Effector memory CD4-positive, alpha-beta T cell (primary cell): Measurements from ENCODE around the gene MRTFB.

Experiments used
- DNase-seq, 3 donors: peaks; one replicate each; pipeline ENCODE4 v3.0.0-alpha.2; 2020
- H3K27ac ChIP-seq: 2 replicates; pipeline ENCODE4 v1.7.0; 2013; ENCODE audit warnings: mild to moderate bottlenecking, low read length, moderate library complexity; ENCODE audit not compliant: insufficient read depth, poor library complexity, severe bottlenecking
- H3K27me3 ChIP-seq: replicated peaks from 2 replicates; pipeline ENCODE4 v1.7.0; 2013; ENCODE audit warnings: mild to moderate bottlenecking, low read length; ENCODE audit not compliant: insufficient read depth, control insufficient read depth, poor library complexity, severe bottlenecking
- H3K36me3 ChIP-seq: 2 replicates; pipeline ENCODE4 v1.7.0; 2013; ENCODE audit warnings: mild to moderate bottlenecking, low read length, moderate library complexity; ENCODE audit not compliant: control insufficient read depth, insufficient read depth
- H3K4me1 ChIP-seq: 2 replicates; pipeline ENCODE4 v1.7.0; 2013; ENCODE audit warnings: low read length, mild to moderate bottlenecking; ENCODE audit not compliant: control insufficient read depth, insufficient read depth, poor library complexity, severe bottlenecking
- H3K4me3 ChIP-seq: 2 replicates; pipeline ENCODE4 v1.7.0; 2013; ENCODE audit warnings: low read length, low read depth, mild to moderate bottlenecking; ENCODE audit not compliant: insufficient read depth, poor library complexity, severe bottlenecking
- H3K9me3 ChIP-seq: 2 replicates; pipeline ENCODE4 v1.7.0; 2013; ENCODE audit warnings: mild to moderate bottlenecking, low read length, moderate library complexity; ENCODE audit not compliant: control insufficient read depth

MRTFB gene

DNA sequence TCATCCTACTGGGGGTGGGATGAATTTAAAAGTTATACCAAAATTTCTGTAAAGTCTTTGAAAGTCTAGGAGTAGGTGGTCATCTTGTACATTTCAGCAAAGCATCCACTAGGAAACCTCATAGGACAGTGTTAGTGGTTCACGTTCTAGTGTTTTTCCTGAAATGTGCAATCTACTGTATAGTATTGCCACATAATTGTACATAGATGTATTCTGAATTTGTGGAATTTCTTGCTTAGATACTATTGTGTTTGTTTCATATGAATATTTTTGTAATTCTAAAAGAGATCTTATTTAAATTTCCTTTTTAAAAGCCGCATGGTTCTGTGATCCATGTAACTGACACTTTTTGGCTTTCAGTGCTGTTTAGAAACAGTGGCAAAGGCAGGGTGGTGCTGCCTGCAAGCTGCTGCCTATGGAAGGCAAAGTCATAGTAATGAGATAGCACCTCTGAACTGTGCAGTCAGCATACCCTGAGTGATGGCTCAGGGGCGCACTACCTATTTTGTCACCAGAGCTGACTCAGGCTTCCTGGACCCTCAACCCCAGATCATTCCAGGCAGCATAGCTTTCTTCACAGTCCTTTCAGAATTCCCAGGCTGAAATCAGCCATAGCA is 193.3 kb downstream of the MRTFB start:
- H3K9me3 ChIP-seq: no peaks in the 10 kb centered on the region
- peaks cover 35% of the 10 kb centered on the region for H3K36me3 ChIP-seq
- DNase-seq: no peak

GRCh38 chr16:14268073-14268472 is 197.0 kb downstream of the MRTFB start:
- H3K4me3 ChIP-seq: no peak overlapping the region
- H3K4me1 ChIP-seq: no peaks in the 10 kb centered on the region
- H3K27me3 ChIP-seq: no peaks in the 10 kb centered on the region
- peaks cover 5% of the 10 kb centered on the region for H3K9me3 ChIP-seq
- H3K27ac ChIP-seq: no peak overlapping the region
- H3K36me3 ChIP-seq: peaks cover 6% of the 10 kb centered on the region
- no peak for DNase-seq

More for the DNA sequence above, 193.3 kb downstream of the MRTFB start:
- Histone ChIP-seq H3K27ac (no peak overlapping the region), H3K4me1 (no peaks in the 10 kb centered on the region), H3K4me3 (no peak overlapping the region), H3K27me3 (no peaks in the 10 kb centered on the region)

DNA sequence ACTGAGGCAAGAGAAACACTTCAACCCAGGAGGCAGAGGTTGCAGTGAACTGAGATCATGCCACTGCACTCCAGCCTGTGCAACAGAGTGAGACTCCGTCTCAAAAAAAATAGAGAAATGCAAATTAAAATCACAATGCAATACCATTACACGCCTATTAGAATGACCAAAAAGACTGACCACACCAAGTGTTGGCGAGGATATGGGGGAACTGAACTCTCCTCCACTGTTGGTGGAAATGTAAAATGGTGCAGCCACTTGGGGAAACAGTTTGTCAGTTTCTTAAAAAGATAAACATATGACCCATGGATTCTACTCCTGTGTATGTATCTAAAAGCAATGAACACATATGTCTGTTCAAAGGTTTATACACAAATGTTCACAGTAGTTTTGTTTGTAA is 204.8 kb downstream of the MRTFB start:
- H3K36me3 ChIP-seq: no peaks in the 10 kb centered on the region
- H3K4me1 ChIP-seq: no peaks in the 10 kb centered on the region
- H3K27ac ChIP-seq: no peak overlapping the region
- no peak overlapping the region for H3K4me3 ChIP-seq
- no peaks in the 10 kb centered on the region for H3K27me3 ChIP-seq
- no peak for DNase-seq
- H3K9me3 ChIP-seq: no peaks in the 10 kb centered on the region

- no peak for DNase-seq
- Histone ChIP-seq H3K9me3 (no peaks in the 10 kb centered on the region), H3K4me1 (no peaks in the 10 kb centered on the region)
Observed at GRCh38 chr16:14278749-14279148, 207.6 kb downstream of the MRTFB start.

DNA sequence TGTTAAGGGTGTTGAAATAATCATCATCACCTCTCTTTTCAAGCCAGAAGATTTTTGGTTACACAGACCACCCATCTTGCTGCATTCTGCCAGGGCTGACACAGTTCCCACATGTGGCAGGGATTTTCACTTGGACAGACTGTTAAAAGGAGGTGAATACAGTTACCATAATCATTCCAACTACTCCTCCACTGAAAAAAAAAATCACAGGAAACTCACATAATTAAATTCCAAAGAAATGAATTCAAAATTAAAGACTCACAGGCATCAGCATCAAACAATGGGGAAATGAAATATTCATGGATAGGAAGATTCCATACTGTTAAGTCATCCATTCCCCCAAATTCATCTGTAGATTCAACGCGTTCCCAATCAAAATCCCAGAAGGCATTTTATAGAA is 209.4 kb downstream of the MRTFB start:
- Histone ChIP-seq H3K36me3 (no peaks in the 10 kb centered on the region), H3K4me1 (no peaks in the 10 kb centered on the region), H3K27ac (no peak overlapping the region), H3K27me3 (no peaks in the 10 kb centered on the region), H3K9me3 (no peaks in the 10 kb centered on the region), H3K4me3 (no peak overlapping the region)
- DNase-seq: no peak

More at GRCh38 chr16:14278749-14279148, 207.6 kb downstream of the MRTFB start:
- H3K27me3 ChIP-seq: no peaks in the 10 kb centered on the region
- no peak overlapping the region for H3K27ac ChIP-seq
- H3K36me3 ChIP-seq: no peaks in the 10 kb centered on the region
- no peak overlapping the region for H3K4me3 ChIP-seq

DNA sequence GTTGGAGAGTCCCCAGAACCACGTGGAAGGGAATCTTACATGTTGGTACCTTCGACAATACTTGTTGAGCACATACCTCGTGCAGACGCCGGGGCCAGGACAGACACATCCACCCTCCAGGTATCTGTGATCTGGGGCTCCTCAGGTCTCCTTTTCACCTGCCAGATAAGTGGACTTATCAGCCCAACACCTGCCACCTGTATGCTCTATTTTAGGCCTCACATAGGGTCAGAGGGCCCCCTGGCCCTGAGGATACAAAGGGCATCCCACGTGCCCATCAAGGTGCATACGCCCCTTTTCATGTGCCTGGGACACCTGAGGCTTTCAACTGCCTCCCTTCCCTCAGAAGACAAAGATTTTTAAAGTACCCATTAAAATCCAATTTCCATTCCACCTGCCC is 212.7 kb downstream of the MRTFB start:
- H3K4me3 ChIP-seq: no peak overlapping the region

DNA sequence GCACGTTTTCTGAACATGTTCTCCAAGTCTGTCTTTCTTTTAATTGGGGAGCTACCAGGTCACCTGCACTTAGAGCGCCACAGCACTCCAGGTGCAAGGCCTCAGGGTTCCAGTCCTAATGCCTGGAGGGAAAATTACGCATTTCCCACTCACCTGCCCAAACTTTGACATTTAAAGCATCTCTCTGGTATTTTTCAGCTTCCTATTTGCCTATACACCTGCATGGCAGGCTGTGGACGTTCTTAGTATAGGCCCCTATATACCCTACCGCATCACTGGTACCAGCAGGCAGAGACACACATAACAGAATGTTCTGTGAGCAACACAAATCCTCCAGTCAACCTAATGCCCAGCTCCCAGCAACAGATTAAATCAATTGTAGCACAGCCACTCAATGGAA is 213.3 kb downstream of the MRTFB start:
- Histone ChIP-seq H3K4me3 (no peak overlapping the region), H3K27me3 (no peaks in the 10 kb centered on the region)
- no peak for DNase-seq

More for the DNA sequence above, 212.7 kb downstream of the MRTFB start:
- Histone ChIP-seq H3K36me3 (no peaks in the 10 kb centered on the region), H3K4me1 (no peaks in the 10 kb centered on the region), H3K27me3 (no peaks in the 10 kb centered on the region), H3K9me3 (peaks cover 2% of the 10 kb centered on the region), H3K27ac (no peak overlapping the region)
- no peak for DNase-seq

DNA sequence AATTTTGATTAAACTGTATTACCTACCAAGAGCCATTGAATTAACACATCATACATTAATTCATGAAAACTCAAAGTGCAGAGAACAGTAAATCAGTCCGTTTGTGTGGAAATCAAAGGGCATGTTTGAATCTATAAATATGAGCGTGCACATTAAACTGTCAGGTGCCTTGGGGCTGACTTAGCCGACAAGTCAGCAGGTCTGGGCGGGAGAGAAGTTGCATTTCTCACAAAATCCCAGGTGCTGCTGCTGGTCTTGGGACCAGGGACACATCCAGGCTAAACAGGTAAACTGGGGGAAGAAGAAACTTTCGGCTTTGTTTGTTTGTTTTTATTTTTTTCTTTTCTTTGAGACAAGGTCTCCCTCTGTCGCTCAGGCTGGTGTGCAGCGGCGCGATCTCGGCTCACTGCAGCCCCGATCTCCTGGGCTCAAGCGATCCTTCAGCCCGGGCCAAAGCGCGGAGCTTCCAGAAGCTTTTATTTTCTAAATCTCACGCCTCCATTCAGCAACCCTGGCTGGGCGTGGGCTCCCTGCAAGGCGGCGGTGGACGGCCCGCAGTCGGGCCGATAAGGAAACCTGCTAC is 213.9 kb downstream of the MRTFB start:
- H3K9me3 ChIP-seq: peaks cover 8% of the 10 kb centered on the region
- no peak for DNase-seq

More for the DNA sequence above, 213.3 kb downstream of the MRTFB start:
- Histone ChIP-seq H3K9me3 (peaks cover 8% of the 10 kb centered on the region), H3K4me1 (no peaks in the 10 kb centered on the region), H3K27ac (no peak overlapping the region), H3K36me3 (no peaks in the 10 kb centered on the region)

GRCh38 chr16:14285513-14286367 is 214.6 kb downstream of the MRTFB start:
- H3K4me3 ChIP-seq: peak overlapping the region; percentile 82
- DNase-seq: peak; percentile 84 to 93 (median 87)
- H3K36me3 ChIP-seq: no peaks in the 10 kb centered on the region
- no peaks in the 10 kb centered on the region for H3K4me1 ChIP-seq
- H3K9me3 ChIP-seq: peaks cover 8% of the 10 kb centered on the region
- peak overlapping the region; percentile 61 for H3K27ac ChIP-seq
- no peaks in the 10 kb centered on the region for H3K27me3 ChIP-seq

More for the DNA sequence above, 213.9 kb downstream of the MRTFB start:
- peak overlapping the region; percentile 61 for H3K27ac ChIP-seq
- no peaks in the 10 kb centered on the region for H3K4me1 ChIP-seq
- peak overlapping the region; percentile 82 for H3K4me3 ChIP-seq
- H3K27me3 ChIP-seq: no peaks in the 10 kb centered on the region
- H3K36me3 ChIP-seq: no peaks in the 10 kb centered on the region
